A549 (cell line): ENCODE measurements around the gene RBM17. TPM values are rescaled to one million over a fixed set of nuclear protein-coding genes. Genes with fewer than 3 reads are reported as not detected.

Experiments used
- ATAC-seq, 2 experiments: fragments of 200-7000 bp in 1 of 2; fragments of >200 bp in 1 of 2; cut with Nextera tagmentation in 1 of 2; cut with Tn5 transposase in 1 of 2; 3 replicates each; pipeline versions ENCODE4 v1.8.0 to v1.9.1; 2018 to 2020; ENCODE audit warnings: mild to moderate bottlenecking in 1 of 2, moderate library complexity in 1 of 2
- CTCF ChIA-PET: fragments of 300-600 bp; sonication (Branson Sonifier 250); formaldehyde crosslinking; extraction: SDS; loops from one replicate; lab custom pipeline; 2021; ENCODE audit warnings: antibody characterized with exemption, inconsistent platforms; lab: Yijun Ruan, JAX
- POLR2A ChIA-PET: fragments of 350-600 bp; formaldehyde crosslinking; extraction: SDS; loops from one replicate; lab custom pipeline; 2021; ENCODE audit warnings: antibody characterized with exemption, inconsistent platforms; lab: Yijun Ruan, JAX
- DNase-seq, 2 experiments: peaks; one replicate each; pipeline versions ENCODE4 v3.0.0 to v3.0.0-alpha.2; 2011 to 2016; ENCODE audit warnings: low read depth in 1 of 2, low spot score in 1 of 2
- FAIRE-seq: peaks from 2 replicates; lab custom pipeline; 2011; peaks lifted over from hg19 to GRCh38; lab: Jason Lieb, UNC
- H3K27ac ChIP-seq, 2 experiments: fragments of >200 bp; sonication (Bioruptor Twin); formaldehyde crosslinking; 3 replicates each; pipeline ENCODE4 v1.5.1; 2016 to 2017
- H3K4me1 ChIP-seq: fragments of >200 bp; sonication (Bioruptor Twin); formaldehyde crosslinking; 3 replicates; pipeline ENCODE4 v1.6.1; 2016
- H3K4me2 ChIP-seq: fragments of >200 bp; sonication (Bioruptor Twin); formaldehyde crosslinking; 3 replicates; pipeline ENCODE4 v1.6.1; 2016
- H3K4me3 ChIP-seq: fragments of >200 bp; sonication (Bioruptor Twin); formaldehyde crosslinking; 3 replicates; pipeline ENCODE4 v1.5.1; 2016
- H3K9me3 ChIP-seq: fragments of >200 bp; sonication (Bioruptor Twin); formaldehyde crosslinking; 3 replicates; pipeline ENCODE4 v1.6.1; 2016
- CBX8 ChIP-seq: fragments of 200-600 bp; sonication (generic); IDR thresholded peaks from 2 replicates; pipeline ENCODE4 v1.6.1; 2016
- CEBPB ChIP-seq, 2 experiments: fragments of >200 bp in 1 of 2; sonication (Bioruptor Twin) in 1 of 2; formaldehyde crosslinking in 1 of 2; IDR thresholded peaks; 2 replicates each; pipeline ENCODE4 v1.6.1; 2012 to 2016
- CHD4 ChIP-seq: fragments of 200-600 bp; sonication (generic); IDR thresholded peaks from 2 replicates; pipeline ENCODE4 v1.6.1; 2016; ENCODE audit warnings: antibody characterized with exemption, mild to moderate bottlenecking, borderline replicate concordance
- EHF ChIP-seq: fragments of 250-450 bp; sonication (Bioruptor Pico); IDR thresholded peaks from 2 replicates; pipeline ENCODE4 v1.5.0; 2020; ENCODE audit warnings: mild to moderate bottlenecking
- EP300 ChIP-seq, 2 experiments: fragments of >200 bp; sonication (Bioruptor Twin); formaldehyde crosslinking; IDR thresholded peaks; 2 replicates in 1 of 2; 3 replicates in 1 of 2; pipeline ENCODE4 v1.6.1; 2016 to 2017
- FOSB ChIP-seq: fragments of 250-450 bp; sonication (Bioruptor Pico); IDR thresholded peaks from 2 replicates; pipeline ENCODE4 v1.5.0; 2020; ENCODE audit warnings: mild to moderate bottlenecking, moderate library complexity
- FOXS1 ChIP-seq: fragments of 250-450 bp; sonication (Bioruptor Pico); IDR thresholded peaks from 2 replicates; pipeline ENCODE4 v1.5.0; 2020; ENCODE audit warnings: mild to moderate bottlenecking, moderate library complexity
- HDAC2 ChIP-seq: fragments of 200-600 bp; sonication (generic); IDR thresholded peaks from 2 replicates; pipeline ENCODE4 v1.6.1; 2016
- HEYL ChIP-seq: fragments of 250-450 bp; sonication (Bioruptor Pico); IDR thresholded peaks from 2 replicates; pipeline ENCODE4 v1.8.0; 2021; ENCODE audit warnings: mild to moderate bottlenecking, moderate library complexity
- HOXB13 ChIP-seq: fragments of 250-450 bp; sonication (Bioruptor Pico); IDR thresholded peaks from 2 replicates; pipeline ENCODE4 v1.5.0; 2020; ENCODE audit warnings: low read depth, mild to moderate bottlenecking, moderate library complexity
- JUNB ChIP-seq: fragments of >200 bp; sonication (Bioruptor Twin); formaldehyde crosslinking; IDR thresholded peaks from 2 replicates; pipeline ENCODE4 v1.6.1; 2016
- MAFK ChIP-seq: fragments of 450-650 bp; IDR thresholded peaks from 2 replicates; pipeline ENCODE4 v1.6.1; 2014; ENCODE audit not compliant: partially characterized antibody
- MAZ ChIP-seq: fragments of 150-350 bp; IDR thresholded peaks from 2 replicates; pipeline ENCODE4 v1.6.1; 2014; ENCODE audit warnings: antibody characterized with exemption, low read depth, low read length, borderline replicate concordance
- RAD21 ChIP-seq, 2 experiments: fragments of >200 bp in 1 of 2; sonication (Bioruptor Twin) in 1 of 2; formaldehyde crosslinking in 1 of 2; IDR thresholded peaks in 1 of 2; conservative IDR thresholded peaks in 1 of 2; 2 replicates in 1 of 2; 3 replicates in 1 of 2; pipeline ENCODE4 v1.6.1; 2012 to 2018; ENCODE audit warnings: inconsistent platforms in 1 of 2
- RARB ChIP-seq: fragments of 250-450 bp; sonication (Bioruptor Pico); IDR thresholded peaks from 2 replicates; pipeline ENCODE4 v1.8.0; 2021; ENCODE audit warnings: mild to moderate bottlenecking, moderate library complexity
- RCOR1 ChIP-seq: fragments of 150-350 bp; IDR thresholded peaks from 2 replicates; pipeline ENCODE4 v1.6.1; 2014; ENCODE audit warnings: antibody characterized with exemption, low read length, low read depth
- ZFP36 ChIP-seq: fragments of 450-650 bp; IDR thresholded peaks from 2 replicates; pipeline ENCODE4 v1.6.1; 2014; ENCODE audit warnings: borderline replicate concordance; ENCODE audit not compliant: partially characterized antibody
- ZNF302 ChIP-seq: fragments of 250-450 bp; sonication (Bioruptor Pico); IDR thresholded peaks from 2 replicates; pipeline ENCODE4 v1.9.0; 2021; ENCODE audit warnings: inconsistent platforms, mild to moderate bottlenecking, moderate library complexity
- WGBS: methylation state at CpG from one replicate; pipeline ENCODE4 v1.1.6; 2017; ENCODE audit errors: missing lambda C conversion rate; 5-methylcytosine and 5-hydroxymethylcytosine counted together
- polyA plus RNA-seq, 4 experiments: library from polyadenylated mRNA; depleted of rRNA in 3 of 4; stranded (reverse); fragments of >200 nt; fragmentation: RNase III in 1 of 4; extraction: RNeasy Plus Mini Kit Qiagen cat#74134 plus additional on column Dnase treatment in 1 of 4; gene quantifications; 2 replicates in 3 of 4; 3 replicates in 1 of 4; pipeline ENCODE4 v1.2.3, GENCODE V29; 2011 to 2017
- TF ChIP-seq, protein P1 (sequence below): fragments of 250-450 bp; sonication (Bioruptor Pico); IDR thresholded peaks from 2 replicates; pipeline ENCODE4 v1.5.0; 2021; ENCODE audit warnings: mild to moderate bottlenecking, moderate library complexity, borderline replicate concordance
- TF ChIP-seq, protein P2 (sequence below): IDR thresholded peaks from 2 replicates; pipeline ENCODE4 v1.6.1; 2012
- TF ChIP-seq, protein P3 (sequence below): fragments of 150-350 bp; IDR thresholded peaks from 2 replicates; pipeline ENCODE4 v1.6.1; 2014; ENCODE audit warnings: low read depth, mild to moderate bottlenecking, low read length
- TF ChIP-seq, protein P4 (sequence below): fragments of 200-600 bp; sonication (generic); IDR thresholded peaks from 2 replicates; pipeline ENCODE4 v1.6.1; 2016; ENCODE audit warnings: antibody characterized with exemption, mild to moderate bottlenecking, moderate library complexity

Gene RBM17
- polyA plus RNA-seq, 2 of the 4 experiments (the other 2 are of a cell fraction), result 75.2 to 121 TPM

DNA sequence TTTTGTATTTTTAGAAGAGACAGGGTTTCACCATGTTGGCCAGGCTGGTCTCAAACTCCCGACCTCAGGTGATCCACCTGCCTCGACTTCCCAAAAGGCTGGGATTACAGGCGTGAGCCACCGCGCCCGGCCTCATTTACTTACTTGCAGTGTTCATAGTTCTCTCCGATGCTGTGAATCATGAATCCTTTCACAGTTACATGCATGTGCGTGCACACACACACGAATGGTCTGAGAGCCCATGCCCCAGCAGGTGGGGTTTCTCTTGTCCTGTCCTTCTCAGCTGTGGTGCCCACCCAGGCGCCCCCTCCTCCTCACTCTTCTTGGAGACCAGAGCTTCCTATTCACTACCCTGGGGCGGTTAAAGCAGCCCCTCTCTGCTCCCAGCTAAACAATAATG lies 50.6 kb downstream of the RBM17 start:
- FAIRE-seq, result no peak
- POLR2A ChIA-PET, result no interaction called here
- CTCF ChIA-PET, result interaction anchor here (0.9 to 6.6 kb wide), 3 partner anchors 56 to 267 kb away, joined by 3 to 32 read pairs (median 4); no protein-coding TSS in a partner anchor

DNA sequence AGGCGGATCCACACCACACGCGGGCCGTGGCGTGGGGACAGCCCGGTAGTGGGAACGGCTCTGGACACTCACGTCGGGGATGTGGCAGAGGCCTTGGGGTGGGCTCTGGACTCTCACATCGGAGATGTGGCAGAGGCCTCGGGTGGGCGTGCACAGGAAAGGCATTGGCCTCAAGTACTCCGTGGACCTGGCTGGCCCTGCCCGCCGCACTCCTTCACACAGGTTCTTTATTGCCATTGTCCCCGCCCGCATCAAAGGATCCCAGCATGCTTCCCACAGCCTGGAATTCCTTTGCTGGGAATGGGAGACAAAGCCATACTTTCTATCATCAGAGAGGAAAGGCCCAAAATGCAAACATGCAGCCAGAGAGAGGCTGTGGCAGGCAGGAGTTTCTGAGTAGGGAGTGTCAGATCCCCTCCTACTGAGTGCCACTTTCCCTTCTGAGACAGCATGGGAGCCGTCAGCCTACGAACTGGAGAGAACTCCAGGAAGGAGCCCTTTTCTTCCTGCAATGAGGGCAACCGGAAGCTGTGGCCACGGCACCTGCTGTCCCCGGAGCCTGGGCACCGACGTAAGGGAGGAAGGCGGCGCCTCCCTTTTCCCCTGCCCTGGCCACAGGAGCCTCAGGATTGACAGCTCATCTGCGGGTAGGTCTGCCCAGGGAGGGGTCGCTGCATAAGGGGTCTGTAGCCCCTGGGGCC lies 51.5 kb downstream of the RBM17 start:
- ChIA-PET CTCF (interaction anchor here (1.7 to 6.6 kb wide), 2 partner anchors 261 to 266 kb away, joined by 4 to 32 read pairs; no protein-coding TSS in a partner anchor), POLR2A (no interaction called here)
- Histone ChIP-seq H3K9me3 (no peaks in the 10 kb centered on the region), H3K4me2 (no peak overlapping the region; the same call in 2 of the 3 replicates), H3K4me3 (no peak overlapping the region), H3K4me1 (peaks cover 22% of the 10 kb centered on the region; the same call in 2 of the 3 replicates), H3K27ac (no peak overlapping the region)
- FAIRE-seq (no peak), ATAC-seq (no peak), DNase-seq (no peak)
- TF ChIP-seq, protein P1, sequence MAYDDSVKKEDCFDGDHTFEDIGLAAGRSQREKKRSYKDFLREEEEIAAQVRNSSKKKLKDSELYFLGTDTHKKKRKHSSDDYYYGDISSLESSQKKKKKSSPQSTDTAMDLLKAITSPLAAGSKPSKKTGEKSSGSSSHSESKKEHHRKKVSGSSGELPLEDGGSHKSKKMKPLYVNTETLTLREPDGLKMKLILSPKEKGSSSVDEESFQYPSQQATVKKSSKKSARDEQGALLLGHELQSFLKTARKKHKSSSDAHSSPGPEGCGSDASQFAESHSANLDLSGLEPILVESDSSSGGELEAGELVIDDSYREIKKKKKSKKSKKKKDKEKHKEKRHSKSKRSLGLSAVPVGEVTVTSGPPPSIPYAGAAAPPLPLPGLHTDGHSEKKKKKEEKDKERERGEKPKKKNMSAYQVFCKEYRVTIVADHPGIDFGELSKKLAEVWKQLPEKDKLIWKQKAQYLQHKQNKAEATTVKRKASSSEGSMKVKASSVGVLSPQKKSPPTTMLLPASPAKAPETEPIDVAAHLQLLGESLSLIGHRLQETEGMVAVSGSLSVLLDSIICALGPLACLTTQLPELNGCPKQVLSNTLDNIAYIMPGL (CRISPR knock-in tag), result no peak
- no peak for TF ChIP-seq CEBPB (IDR thresholded peaks at IDR 0.05)
- no peak for TF ChIP-seq CBX8
- TF ChIP-seq HDAC2, result no peak
- TF ChIP-seq FOXS1 (CRISPR knock-in tag), result no peak
- WGBS, result 93% methylated on average over 27 of the region's 28 CpGs

More for the DNA sequence above, 50.6 kb downstream of the RBM17 start:
- H3K4me3 ChIP-seq, result no peak overlapping the region
- DNase-seq (no peak), ATAC-seq (no peak)
- no peak overlapping the region for H3K27ac ChIP-seq
- H3K4me2 ChIP-seq, result no peak overlapping the region
- no peaks in the 10 kb centered on the region for H3K9me3 ChIP-seq
- TF ChIP-seq MAFK (no peak), FOXS1 (CRISPR knock-in tag) (no peak), CBX8 (no peak), RAD21 (conservative IDR thresholded peaks at IDR 0.05 in 1 of 2, IDR thresholded peaks at IDR 0.05 in 1 of 2) (no peak)
- TF ChIP-seq, protein P2, sequence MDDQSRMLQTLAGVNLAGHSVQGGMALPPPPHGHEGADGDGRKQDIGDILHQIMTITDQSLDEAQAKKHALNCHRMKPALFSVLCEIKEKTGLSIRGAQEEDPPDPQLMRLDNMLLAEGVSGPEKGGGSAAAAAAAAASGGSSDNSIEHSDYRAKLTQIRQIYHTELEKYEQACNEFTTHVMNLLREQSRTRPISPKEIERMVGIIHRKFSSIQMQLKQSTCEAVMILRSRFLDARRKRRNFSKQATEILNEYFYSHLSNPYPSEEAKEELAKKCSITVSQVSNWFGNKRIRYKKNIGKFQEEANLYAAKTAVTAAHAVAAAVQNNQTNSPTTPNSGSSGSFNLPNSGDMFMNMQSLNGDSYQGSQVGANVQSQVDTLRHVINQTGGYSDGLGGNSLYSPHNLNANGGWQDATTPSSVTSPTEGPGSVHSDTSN, result no peak
- H3K4me1 ChIP-seq, result peaks cover 22% of the 10 kb centered on the region; the same call in 2 of the 3 replicates
- 70% methylated on average over 11 of the region's 11 CpGs for WGBS

DNA sequence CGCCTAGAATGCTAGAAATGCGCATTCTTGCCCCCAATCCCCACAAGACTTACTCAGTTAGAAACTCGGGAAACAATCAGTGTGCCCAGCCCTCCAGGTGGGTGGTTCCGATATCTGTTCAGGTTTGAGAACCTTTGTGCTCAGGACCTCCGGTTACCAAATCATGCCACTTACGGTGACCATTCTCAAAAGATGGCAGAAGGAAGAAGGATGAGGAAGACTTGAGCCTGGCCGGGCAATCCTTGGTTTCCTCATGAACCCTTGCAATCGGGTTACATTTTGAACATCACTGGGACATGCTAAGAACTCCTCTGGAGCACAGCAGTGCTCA lies 52.1 kb downstream of the RBM17 start:
- H3K27ac ChIP-seq, result 0 out of 6 replicates have a peak overlapping the region, but pooled peaks of 1 of the 2 experiments have one; percentile 28
- H3K4me1 ChIP-seq, result peaks cover 28% of the 10 kb centered on the region
- ChIA-PET POLR2A (no interaction called here), CTCF (interaction anchor here (6.6 kb wide), 1 partner anchor 260 kb away, joined by 32 read pairs; no protein-coding TSS in a partner anchor)
- 74% methylated on average over 8 of the region's 8 CpGs for WGBS
- TF ChIP-seq HEYL (no peak), ZNF302 (no peak), RARB (CRISPR knock-in tag) (no peak), HOXB13 (CRISPR knock-in tag) (no peak), EP300 (IDR thresholded peaks at IDR 0.05) (no peak), FOSB (CRISPR knock-in tag) (no peak), JUNB (no peak), ZFP36 (no peak), MAZ (no peak), EHF (CRISPR knock-in tag) (no peak), CHD4 (no peak), RCOR1 (no peak), RAD21 (conservative IDR thresholded peaks at IDR 0.05 in 1 of 2, IDR thresholded peaks at IDR 0.05 in 1 of 2) (no peak)
- TF ChIP-seq, protein P3, sequence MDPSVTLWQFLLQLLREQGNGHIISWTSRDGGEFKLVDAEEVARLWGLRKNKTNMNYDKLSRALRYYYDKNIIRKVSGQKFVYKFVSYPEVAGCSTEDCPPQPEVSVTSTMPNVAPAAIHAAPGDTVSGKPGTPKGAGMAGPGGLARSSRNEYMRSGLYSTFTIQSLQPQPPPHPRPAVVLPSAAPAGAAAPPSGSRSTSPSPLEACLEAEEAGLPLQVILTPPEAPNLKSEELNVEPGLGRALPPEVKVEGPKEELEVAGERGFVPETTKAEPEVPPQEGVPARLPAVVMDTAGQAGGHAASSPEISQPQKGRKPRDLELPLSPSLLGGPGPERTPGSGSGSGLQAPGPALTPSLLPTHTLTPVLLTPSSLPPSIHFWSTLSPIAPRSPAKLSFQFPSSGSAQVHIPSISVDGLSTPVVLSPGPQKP, result no peak
- TF ChIP-seq, protein P4, sequence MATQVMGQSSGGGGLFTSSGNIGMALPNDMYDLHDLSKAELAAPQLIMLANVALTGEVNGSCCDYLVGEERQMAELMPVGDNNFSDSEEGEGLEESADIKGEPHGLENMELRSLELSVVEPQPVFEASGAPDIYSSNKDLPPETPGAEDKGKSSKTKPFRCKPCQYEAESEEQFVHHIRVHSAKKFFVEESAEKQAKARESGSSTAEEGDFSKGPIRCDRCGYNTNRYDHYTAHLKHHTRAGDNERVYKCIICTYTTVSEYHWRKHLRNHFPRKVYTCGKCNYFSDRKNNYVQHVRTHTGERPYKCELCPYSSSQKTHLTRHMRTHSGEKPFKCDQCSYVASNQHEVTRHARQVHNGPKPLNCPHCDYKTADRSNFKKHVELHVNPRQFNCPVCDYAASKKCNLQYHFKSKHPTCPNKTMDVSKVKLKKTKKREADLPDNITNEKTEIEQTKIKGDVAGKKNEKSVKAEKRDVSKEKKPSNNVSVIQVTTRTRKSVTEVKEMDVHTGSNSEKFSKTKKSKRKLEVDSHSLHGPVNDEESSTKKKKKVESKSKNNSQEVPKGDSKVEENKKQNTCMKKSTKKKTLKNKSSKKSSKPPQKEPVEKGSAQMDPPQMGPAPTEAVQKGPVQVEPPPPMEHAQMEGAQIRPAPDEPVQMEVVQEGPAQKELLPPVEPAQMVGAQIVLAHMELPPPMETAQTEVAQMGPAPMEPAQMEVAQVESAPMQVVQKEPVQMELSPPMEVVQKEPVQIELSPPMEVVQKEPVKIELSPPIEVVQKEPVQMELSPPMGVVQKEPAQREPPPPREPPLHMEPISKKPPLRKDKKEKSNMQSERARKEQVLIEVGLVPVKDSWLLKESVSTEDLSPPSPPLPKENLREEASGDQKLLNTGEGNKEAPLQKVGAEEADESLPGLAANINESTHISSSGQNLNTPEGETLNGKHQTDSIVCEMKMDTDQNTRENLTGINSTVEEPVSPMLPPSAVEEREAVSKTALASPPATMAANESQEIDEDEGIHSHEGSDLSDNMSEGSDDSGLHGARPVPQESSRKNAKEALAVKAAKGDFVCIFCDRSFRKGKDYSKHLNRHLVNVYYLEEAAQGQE, result no peak
- peak overlapping the region; percentile 21; the same call in 2 of the 3 replicates for H3K4me3 ChIP-seq
- no peak for ATAC-seq
- no peaks in the 10 kb centered on the region for H3K9me3 ChIP-seq
- H3K4me2 ChIP-seq, result peak overlapping the region; percentile 71
- no peak for FAIRE-seq
- no peak for DNase-seq
